GM12864 (cell line): ENCODE results near the gene MTUS2.

Source experiments
- DNase-seq: peaks from one replicate; pipeline ENCODE4 v3.0.0-alpha.2; 2011; ENCODE audit warnings: low read depth
- H3K4me3 ChIP-seq: 2 replicates; pipeline ENCODE4 v1.5.1; 2011; ENCODE audit warnings: mild to moderate bottlenecking, low read depth, low read length, control low read depth
- CTCF ChIP-seq: IDR thresholded peaks from 2 replicates; pipeline ENCODE4 v1.5.1; 2011; ENCODE audit warnings: low read depth, mild to moderate bottlenecking, moderate library complexity, low read length, control low read depth, inconsistent platforms; ENCODE audit errors: missing control alignments

MTUS2 gene

GRCh38 chr13:29522044-29522685 lies 702.0 kb downstream of the MTUS2 start:
- DNase-seq: no peak
- TF ChIP-seq CTCF: no peak
- H3K4me3 ChIP-seq: no peak overlapping the region

GRCh38 chr13:29523199-29523961 lies 703.2 kb downstream of the MTUS2 start:
- DNase-seq: no peak
- no peak overlapping the region for H3K4me3 ChIP-seq
- TF ChIP-seq CTCF: no peak

- no peak overlapping the region for H3K4me3 ChIP-seq
- no peak for DNase-seq
- no peak for TF ChIP-seq CTCF
These were observed 704.0 kb downstream of the MTUS2 start for GRCh38 chr13:29524176-29524575.

GRCh38 chr13:29524641-29525040 lies 704.5 kb downstream of the MTUS2 start:
- no peak overlapping the region for H3K4me3 ChIP-seq
- no peak for TF ChIP-seq CTCF
- no peak for DNase-seq

GRCh38 chr13:29525757-29526156 lies 705.6 kb downstream of the MTUS2 start:
- TF ChIP-seq CTCF: no peak
- no peak for DNase-seq
- no peak overlapping the region for H3K4me3 ChIP-seq

- TF ChIP-seq CTCF: no peak
- no peak overlapping the region for H3K4me3 ChIP-seq
- no peak for DNase-seq
These were observed 706.6 kb downstream of the MTUS2 start for GRCh38 chr13:29526741-29527140.

- H3K4me3 ChIP-seq: no peak overlapping the region
- no peak for TF ChIP-seq CTCF
- no peak for DNase-seq
These were observed 707.4 kb downstream of the MTUS2 start for GRCh38 chr13:29527511-29527910.
